LNCaP clone FGC (cell line): ENCODE measurements around the gene IFNG-AS1.

Experiments used
- DNase-seq: peaks from one replicate; pipeline ENCODE4 v3.0.0-alpha.2; 2011; ENCODE audit warnings: low read depth
- H3K4me3 ChIP-seq: 2 replicates; pipeline ENCODE4 v1.5.1; 2011; ENCODE audit warnings: mild to moderate bottlenecking, low read depth, low read length, control low read depth
- TF ChIP-seq, protein P1 (sequence below): IDR thresholded peaks from 2 replicates; pipeline ENCODE4 v1.5.1; 2012; ENCODE audit warnings: mild to moderate bottlenecking; ENCODE audit not compliant: control insufficient read depth, insufficient read depth; ENCODE audit errors: extremely low read depth

IFNG-AS1 gene

DNA sequence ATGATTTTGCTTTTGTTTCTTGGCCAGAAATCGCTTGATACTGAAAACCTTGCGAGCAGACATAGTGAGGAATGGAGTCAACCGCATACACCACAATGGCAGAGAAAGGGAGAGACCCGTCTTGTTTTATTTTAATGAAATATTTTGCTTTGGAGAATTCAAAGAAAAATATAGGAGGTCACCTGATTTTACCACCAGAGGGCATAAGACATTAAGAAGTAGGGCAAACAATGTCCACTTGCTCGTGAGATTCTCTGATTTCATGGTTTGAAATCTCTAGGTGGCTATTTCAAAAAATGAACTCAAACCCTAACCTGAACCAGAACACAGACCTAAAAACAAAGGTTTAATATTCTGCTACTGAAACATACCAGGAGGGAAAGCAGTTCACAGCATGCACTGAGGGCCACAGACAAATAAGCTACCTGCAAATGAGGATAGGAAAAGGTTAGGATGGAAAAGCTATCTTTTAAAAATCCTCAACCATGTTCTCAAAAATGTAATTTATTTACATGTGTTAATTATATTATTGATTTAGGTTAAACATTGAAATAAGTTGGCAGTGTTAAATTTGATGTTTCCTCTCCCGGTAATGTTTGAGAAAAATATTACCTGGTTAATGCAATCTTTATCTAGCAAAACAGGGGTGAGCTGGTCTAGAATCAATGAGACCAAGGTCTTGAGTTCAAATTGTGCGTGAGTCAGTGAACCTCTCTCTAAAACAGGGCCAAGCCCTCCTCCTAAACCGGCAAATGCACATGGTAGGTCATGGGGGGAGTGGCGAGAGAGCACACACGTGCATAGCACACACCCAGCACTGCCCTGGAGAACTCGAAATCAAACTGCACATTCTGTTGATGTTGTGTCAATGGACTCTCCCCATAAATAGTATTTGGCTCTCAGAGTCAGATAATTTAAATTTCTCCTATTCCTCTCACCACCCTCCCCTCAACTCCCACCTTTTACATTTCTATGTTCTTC, 12.5 kb downstream of the IFNG-AS1 start:
- TF ChIP-seq, protein P1, sequence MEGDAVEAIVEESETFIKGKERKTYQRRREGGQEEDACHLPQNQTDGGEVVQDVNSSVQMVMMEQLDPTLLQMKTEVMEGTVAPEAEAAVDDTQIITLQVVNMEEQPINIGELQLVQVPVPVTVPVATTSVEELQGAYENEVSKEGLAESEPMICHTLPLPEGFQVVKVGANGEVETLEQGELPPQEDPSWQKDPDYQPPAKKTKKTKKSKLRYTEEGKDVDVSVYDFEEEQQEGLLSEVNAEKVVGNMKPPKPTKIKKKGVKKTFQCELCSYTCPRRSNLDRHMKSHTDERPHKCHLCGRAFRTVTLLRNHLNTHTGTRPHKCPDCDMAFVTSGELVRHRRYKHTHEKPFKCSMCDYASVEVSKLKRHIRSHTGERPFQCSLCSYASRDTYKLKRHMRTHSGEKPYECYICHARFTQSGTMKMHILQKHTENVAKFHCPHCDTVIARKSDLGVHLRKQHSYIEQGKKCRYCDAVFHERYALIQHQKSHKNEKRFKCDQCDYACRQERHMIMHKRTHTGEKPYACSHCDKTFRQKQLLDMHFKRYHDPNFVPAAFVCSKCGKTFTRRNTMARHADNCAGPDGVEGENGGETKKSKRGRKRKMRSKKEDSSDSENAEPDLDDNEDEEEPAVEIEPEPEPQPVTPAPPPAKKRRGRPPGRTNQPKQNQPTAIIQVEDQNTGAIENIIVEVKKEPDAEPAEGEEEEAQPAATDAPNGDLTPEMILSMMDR, result peak; percentile 49
- DNase-seq, result no peak
- H3K4me3 ChIP-seq, result no peak overlapping the region

DNA sequence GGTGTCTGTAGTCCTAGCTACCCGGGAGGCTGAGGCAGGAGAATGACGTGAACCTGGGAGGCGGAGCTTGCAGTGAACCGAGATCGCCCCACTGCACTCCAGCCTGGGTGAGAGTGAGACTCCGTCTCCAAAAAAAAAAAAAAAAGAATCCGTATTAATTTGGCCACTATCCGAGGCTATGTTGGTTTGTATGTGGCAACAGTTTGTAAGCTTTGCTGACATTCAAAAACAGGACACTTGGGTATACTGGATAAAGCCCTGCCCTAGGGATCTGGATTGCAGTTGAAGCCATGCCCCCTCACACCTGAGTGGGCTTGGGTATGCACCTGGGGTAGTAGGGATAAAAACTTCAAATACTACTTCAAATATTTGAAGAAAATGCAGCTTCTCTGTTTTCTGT, 14.5 kb downstream of the IFNG-AS1 start:
- no peak overlapping the region for H3K4me3 ChIP-seq
- TF ChIP-seq, protein P1, result no peak
- DNase-seq, result no peak

- no peak overlapping the region for H3K4me3 ChIP-seq
- no peak for DNase-seq
- TF ChIP-seq, protein P1, result no peak
These were observed 17.8 kb downstream of the IFNG-AS1 start for GRCh38 chr12:68007033-68007432.

- TF ChIP-seq, protein P1, result no peak
- H3K4me3 ChIP-seq, result no peak overlapping the region
- no peak for DNase-seq
These were observed 18.2 kb downstream of the IFNG-AS1 start for GRCh38 chr12:68007466-68007865.

DNA sequence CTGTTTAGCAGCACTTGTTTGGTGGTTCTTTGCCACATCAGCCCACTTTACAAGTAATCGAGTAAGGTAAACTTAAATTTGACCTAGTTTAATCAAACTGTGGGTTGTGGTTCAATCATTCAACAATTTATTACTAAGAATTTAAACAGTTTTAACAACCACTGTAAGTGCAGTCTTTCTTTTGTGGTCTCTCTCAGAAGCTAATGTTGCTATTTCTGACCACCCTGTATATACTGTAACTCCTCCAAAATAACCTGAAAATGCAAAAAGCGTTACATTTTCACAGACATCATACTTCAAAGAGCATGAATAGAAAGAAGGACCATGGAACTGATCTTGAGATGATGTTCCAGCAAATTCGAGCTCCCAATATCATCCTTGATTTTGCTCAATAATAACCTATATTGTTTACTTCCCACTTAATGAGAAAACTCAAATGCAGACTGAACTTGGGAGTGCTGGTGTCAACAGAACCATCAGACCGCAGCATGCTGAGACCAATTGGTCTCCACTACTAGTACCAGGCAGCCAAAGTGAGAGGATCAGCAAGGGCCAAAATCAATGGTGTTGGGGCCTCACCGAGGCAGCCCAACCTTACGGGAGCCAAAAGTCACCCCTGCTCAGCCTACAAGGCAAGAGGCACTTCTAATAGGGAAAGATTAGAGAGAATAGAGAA, 22.1 kb downstream of the IFNG-AS1 start:
- H3K4me3 ChIP-seq, result no peak overlapping the region
- no peak for DNase-seq
- TF ChIP-seq, protein P1, result no peak

GRCh38 chr12:68011882-68012207, 22.6 kb downstream of the IFNG-AS1 start:
- DNase-seq, result no peak
- TF ChIP-seq, protein P1, result no peak
- no peak overlapping the region for H3K4me3 ChIP-seq
